Spleen (tissue), 11 donors: Measurements from ENCODE around the gene PRKCB. TPM values are rescaled to one million over a fixed set of nuclear protein-coding genes. Genes with fewer than 3 reads are reported as not detected.
A peak's percentile ranks its signal among the peaks of the same experiment; 100 is the strongest.

Experiments used
- DNase-seq: peaks from one replicate; pipeline ENCODE4 v3.0.0-alpha.2; 2020
- H3K27ac ChIP-seq, 8 donors: fragments of 200-600 bp; sonication (generic) in 7 of 8; 1 replicate in 4 of 8; 2 replicates in 4 of 8; pipeline versions ENCODE4 v1.5.0 to v1.8.0; 2016 to 2021; ENCODE audit warnings: inconsistent platforms in 4 of 8, mild to moderate bottlenecking in 4 of 8, moderate library complexity in 1 of 8
- H3K27me3 ChIP-seq, 7 donors: fragments of 200-600 bp; sonication (generic) in 6 of 7; replicated peaks in 1 of 7; 1 replicate in 4 of 7; 2 replicates in 3 of 7; pipeline versions ENCODE4 v1.5.0 to v1.8.0; 2016 to 2021; ENCODE audit warnings: inconsistent platforms in 3 of 7, mild to moderate bottlenecking in 1 of 7
- H3K36me3 ChIP-seq, 6 donors: fragments of 200-600 bp; sonication (generic) in 5 of 6; 1 replicate in 4 of 6; 2 replicates in 2 of 6; pipeline versions ENCODE4 v1.5.0 to v1.8.0; 2016 to 2021; ENCODE audit warnings: inconsistent platforms in 2 of 6
- H3K4me1 ChIP-seq, 6 donors: fragments of 200-600 bp; sonication (generic) in 5 of 6; 1 replicate in 3 of 6; 2 replicates in 3 of 6; pipeline versions ENCODE4 v1.5.0 to v1.8.0; 2016 to 2021; ENCODE audit warnings: inconsistent platforms in 3 of 6
- H3K4me3 ChIP-seq, 8 donors: fragments of 200-600 bp; sonication (generic) in 7 of 8; 1 replicate in 4 of 8; 2 replicates in 4 of 8; pipeline versions ENCODE4 v1.5.0 to v1.8.0; 2016 to 2021; ENCODE audit warnings: inconsistent platforms in 4 of 8, mild to moderate bottlenecking in 4 of 8, moderate library complexity in 2 of 8
- H3K9me3 ChIP-seq, 8 donors: fragments of 200-600 bp; sonication (generic) in 7 of 8; 1 replicate in 4 of 8; 2 replicates in 4 of 8; pipeline versions ENCODE4 v1.5.0 to v1.8.0; 2016 to 2021; ENCODE audit warnings: inconsistent platforms in 4 of 8
- POLR2A ChIP-seq, 3 donors: fragments of 450-650 bp; IDR thresholded peaks; one replicate each; pipeline ENCODE4 v1.5.1; 2017; ENCODE audit warnings: antibody characterized with exemption in 3 of 3, mild to moderate bottlenecking in 1 of 3
- POLR2AphosphoS5 ChIP-seq, 3 donors: sonication (generic); formaldehyde crosslinking; IDR thresholded peaks; one replicate each; pipeline ENCODE4 v1.5.1; 2017; ENCODE audit warnings: antibody characterized with exemption in 3 of 3
- WGBS, 5 donors: extraction: QIAGEN DNeasy Blood & Tissue Kit in 3 of 5; methylation state at CpG; one replicate each; pipeline versions ENCODE4 v1.1.5 to v1.1.7; 2013 to 2018; 5-methylcytosine and 5-hydroxymethylcytosine counted together
- intact Hi-C: fragments of 100-400 bp; cut with DNase I; formaldehyde crosslinking; loops from one replicate; pipeline ENCODE4 v1.15.0; 2023; ENCODE audit warnings: low total_unique reads
- polyA plus RNA-seq, 3 donors: library from polyadenylated mRNA; stranded (reverse); fragments of 200-250 nt; gene quantifications; one replicate each; pipeline ENCODE4 v1.2.1, GENCODE V29; 2013
- total RNA-seq, 7 donors: library from RNA; depleted of rRNA in 3 of 7; stranded (reverse); fragments of >200 nt in 3 of 7; fragmentation: NEBNext Ultra II Directional in 4 of 7; extraction: Animal tissue kit (Norgen Biotek cat#: 25700) in 4 of 7; gene quantifications; one replicate each; pipeline versions ENCODE4 v1.1.0 to v1.2.1, GENCODE V29; 2016 to 2021
- TF ChIP-seq, protein P1 (sequence below), 11 experiments: fragments of 200-600 bp in 7 of 11; fragments of 450-650 bp in 4 of 11; sonication (generic) in 4 of 11; IDR thresholded peaks in 8 of 11; conservative IDR thresholded peaks in 3 of 11; 1 replicate in 7 of 11; 2 replicates in 4 of 11; pipeline versions ENCODE4 v1.4.0 to v1.8.0; 2016 to 2021; ENCODE audit warnings: antibody characterized with exemption in 11 of 11, inconsistent platforms in 4 of 11, mild to moderate bottlenecking in 1 of 11
- donor health status: healthy with polysubstance abuse.
- donor health status: DM: no; HTN: no; CAD: no; lungs with moderate emphysema.
- donor health status: DM: no; HTN: no; CAD: no.
- donor health status: Bipolar disorder and iron deficiency.
- donor health status: healthy.
- donor health status: DM: no; HTN: no; CAD: no.
- donor health status: DM: yes; HTN: yes; CAD: no.

PRKCB gene
- total and polyA plus RNA-seq, 10 donors = 33.8 to 284 (median 182) TPM

DNA sequence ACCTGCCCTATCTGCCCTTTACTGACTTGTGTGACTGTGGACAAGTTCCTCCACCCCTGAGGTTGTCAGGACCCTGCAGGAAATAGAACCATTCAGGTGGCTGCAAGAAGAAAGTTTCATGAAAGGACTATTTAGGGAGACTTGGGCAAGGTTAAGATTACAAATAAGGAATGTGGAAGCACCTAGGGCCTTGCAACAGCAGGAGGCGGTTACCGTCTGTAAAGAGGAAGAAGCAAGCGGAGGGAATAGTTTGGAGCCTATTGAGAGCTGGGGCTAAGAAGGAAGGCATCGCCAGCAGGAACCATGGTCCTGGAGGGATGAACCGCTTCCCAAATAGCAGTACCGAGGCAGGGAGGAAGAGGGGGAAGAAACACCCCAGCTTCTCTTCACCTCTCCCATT lies 132.4 kb downstream of the PRKCB start:
- intact Hi-C loops = no loop called here
- Histone ChIP-seq H3K27ac (peak overlapping the region in 1 of 8 donors; percentile 30), H3K9me3 (no peaks in the 10 kb centered on the region), H3K36me3 (peaks cover 0 to 57% (median 5%) of the 10 kb centered on the region in 6 donors), H3K4me1 (peaks cover 7 to 69% (median 26%) of the 10 kb centered on the region in 6 donors), H3K4me3 (no peak overlapping the region), H3K27me3 (no peaks in the 10 kb centered on the region)
- no peak for DNase-seq
- TF ChIP-seq, protein P1, sequence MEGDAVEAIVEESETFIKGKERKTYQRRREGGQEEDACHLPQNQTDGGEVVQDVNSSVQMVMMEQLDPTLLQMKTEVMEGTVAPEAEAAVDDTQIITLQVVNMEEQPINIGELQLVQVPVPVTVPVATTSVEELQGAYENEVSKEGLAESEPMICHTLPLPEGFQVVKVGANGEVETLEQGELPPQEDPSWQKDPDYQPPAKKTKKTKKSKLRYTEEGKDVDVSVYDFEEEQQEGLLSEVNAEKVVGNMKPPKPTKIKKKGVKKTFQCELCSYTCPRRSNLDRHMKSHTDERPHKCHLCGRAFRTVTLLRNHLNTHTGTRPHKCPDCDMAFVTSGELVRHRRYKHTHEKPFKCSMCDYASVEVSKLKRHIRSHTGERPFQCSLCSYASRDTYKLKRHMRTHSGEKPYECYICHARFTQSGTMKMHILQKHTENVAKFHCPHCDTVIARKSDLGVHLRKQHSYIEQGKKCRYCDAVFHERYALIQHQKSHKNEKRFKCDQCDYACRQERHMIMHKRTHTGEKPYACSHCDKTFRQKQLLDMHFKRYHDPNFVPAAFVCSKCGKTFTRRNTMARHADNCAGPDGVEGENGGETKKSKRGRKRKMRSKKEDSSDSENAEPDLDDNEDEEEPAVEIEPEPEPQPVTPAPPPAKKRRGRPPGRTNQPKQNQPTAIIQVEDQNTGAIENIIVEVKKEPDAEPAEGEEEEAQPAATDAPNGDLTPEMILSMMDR (IDR thresholded peaks at IDR 0.05 in 8 of 11, conservative IDR thresholded peaks at IDR 0.05 in 3 of 11) = no peak
- no peak for TF ChIP-seq POLR2A (IDR thresholded peaks at IDR 0.05)
- no peak for TF ChIP-seq POLR2AphosphoS5 (IDR thresholded peaks at IDR 0.05)
- WGBS, 5 donors = 52 to 75% (median 71%) methylated on average over 6 of the region's 6 CpGs

- H3K36me3 ChIP-seq = peaks cover 0 to 49% (median 0%) of the 10 kb centered on the region in 6 donors
- DNase-seq = no peak
- WGBS, 5 donors = 82 to 89% (median 87%) methylated on average over 6 of the region's 6 CpGs
- H3K9me3 ChIP-seq = no peaks in the 10 kb centered on the region
- H3K27ac ChIP-seq = no peak overlapping the region
- peaks cover 7 to 73% (median 26%) of the 10 kb centered on the region in 6 donors for H3K4me1 ChIP-seq
- intact Hi-C loops = loop anchor here (10.0 kb wide), 1 partner anchor 45 kb away; no protein-coding TSS in a partner anchor
- TF ChIP-seq, protein P1 (IDR thresholded peaks at IDR 0.05 in 8 of 11, conservative IDR thresholded peaks at IDR 0.05 in 3 of 11) = no peak
- TF ChIP-seq POLR2AphosphoS5 (IDR thresholded peaks at IDR 0.05) = no peak
- no peak for TF ChIP-seq POLR2A (IDR thresholded peaks at IDR 0.05)
- H3K27me3 ChIP-seq = no peaks in the 10 kb centered on the region
- H3K4me3 ChIP-seq = no peak overlapping the region
These were observed 133.9 kb downstream of the PRKCB start for GRCh38 chr16:23969468-23970297.

GRCh38 chr16:23974223-23974622 lies 138.4 kb downstream of the PRKCB start:
- intact Hi-C loops = loop anchor here (10.0 kb wide), 1 partner anchor 49 kb away; no protein-coding TSS in a partner anchor
- H3K36me3 ChIP-seq = peaks cover 0 to 41% (median 0%) of the 10 kb centered on the region in 6 donors
- no peak overlapping the region for H3K4me3 ChIP-seq
- H3K27me3 ChIP-seq = no peaks in the 10 kb centered on the region
- no peaks in the 10 kb centered on the region for H3K9me3 ChIP-seq
- 74 to 88% (median 79%) methylated on average over 4 of the region's 4 CpGs for WGBS, 5 donors
- TF ChIP-seq POLR2AphosphoS5 (IDR thresholded peaks at IDR 0.05) (no peak), POLR2A (IDR thresholded peaks at IDR 0.05) (no peak)
- TF ChIP-seq, protein P1 (IDR thresholded peaks at IDR 0.05 in 8 of 11, conservative IDR thresholded peaks at IDR 0.05 in 3 of 11) = no peak
- DNase-seq = no peak
- H3K4me1 ChIP-seq = peaks cover 7 to 78% (median 19%) of the 10 kb centered on the region in 6 donors
- H3K27ac ChIP-seq = no peak overlapping the region

DNA sequence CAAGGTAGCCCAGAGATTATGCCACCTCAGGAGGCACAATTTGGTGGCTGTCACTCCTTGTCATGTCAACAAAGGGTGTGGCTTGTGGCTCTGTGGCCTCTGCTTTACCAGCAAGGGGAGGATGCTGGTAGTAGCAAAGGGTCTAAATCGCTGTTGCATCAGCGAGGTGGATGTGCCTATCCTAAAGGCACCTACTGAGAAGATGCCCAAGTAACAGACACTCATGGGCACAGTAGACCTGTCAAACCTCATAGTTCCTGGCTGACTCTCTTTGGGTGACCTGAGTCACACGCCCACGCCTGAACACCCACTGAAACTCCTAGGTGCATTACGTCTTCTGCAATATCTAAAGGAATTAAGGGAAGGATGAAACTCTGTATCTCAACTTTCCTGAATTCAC lies 139.5 kb downstream of the PRKCB start:
- Histone ChIP-seq H3K27me3 (no peaks in the 10 kb centered on the region), H3K4me1 (peaks cover 7 to 82% (median 17%) of the 10 kb centered on the region in 6 donors), H3K9me3 (no peaks in the 10 kb centered on the region), H3K36me3 (peaks cover 0 to 32% (median 0%) of the 10 kb centered on the region in 6 donors), H3K27ac (no peak overlapping the region), H3K4me3 (no peak overlapping the region)
- TF ChIP-seq POLR2AphosphoS5 (IDR thresholded peaks at IDR 0.05) (no peak), POLR2A (IDR thresholded peaks at IDR 0.05) (no peak)
- TF ChIP-seq, protein P1 (IDR thresholded peaks at IDR 0.05 in 8 of 11, conservative IDR thresholded peaks at IDR 0.05 in 3 of 11) = no peak
- WGBS, 5 donors = 86 to 94% (median 88%) methylated on average over 5 of the region's 5 CpGs
- intact Hi-C loops = loop anchor here (10.0 kb wide), 1 partner anchor 50 kb away; no protein-coding TSS in a partner anchor
- DNase-seq = no peak
